Body of pancreas (tissue), 4 donors: ENCODE data around the gene PNPLA7. TPM values are rescaled to one million over a fixed set of nuclear protein-coding genes. Genes with fewer than 3 reads are reported as not detected.

Experiments used
- ATAC-seq: fragments of 150-250 bp; one replicate; pipeline ENCODE4 v1.9.1; 2016
- DNase-seq, 4 donors: peaks; one replicate each; pipeline ENCODE4 v3.0.0-alpha.2; 2019
- H3K27ac ChIP-seq, 4 donors: fragments of 200-600 bp; sonication (generic); 1 replicate in 3 of 4; 2 replicates in 1 of 4; pipeline versions ENCODE4 v1.5.1 to v1.6.1; 2016 to 2019; ENCODE audit warnings: mild to moderate bottlenecking in 1 of 4, mixed read lengths in 1 of 4, moderate library complexity in 1 of 4
- H3K27me3 ChIP-seq, 2 donors: fragments of 200-600 bp; sonication (generic); one replicate each; pipeline ENCODE4 v1.6.0; 2016; ENCODE audit warnings: mild to moderate bottlenecking in 1 of 2
- H3K36me3 ChIP-seq, 2 donors: fragments of 200-600 bp; sonication (generic); replicated peaks in 1 of 2; 2 replicates each; pipeline ENCODE4 v1.5.1; 2016; ENCODE audit warnings: low read depth in 2 of 2; ENCODE audit not compliant: insufficient read depth in 1 of 2
- H3K4me1 ChIP-seq: fragments of 200-600 bp; sonication (generic); one replicate; pipeline ENCODE4 v1.6.0; 2016
- H3K4me3 ChIP-seq, 2 donors: fragments of 200-600 bp; sonication (generic); 1 replicate in 1 of 2; 2 replicates in 1 of 2; pipeline ENCODE4 v1.5.1; 2016 to 2019
- H3K9me3 ChIP-seq, 3 donors: fragments of 200-600 bp; sonication (generic); 1 replicate in 2 of 3; 2 replicates in 1 of 3; pipeline ENCODE4 v1.5.1; 2016
- CTCF ChIP-seq, 7 experiments: fragments of 450-650 bp in 4 of 7; fragments of 200-600 bp in 3 of 7; sonication (generic) in 3 of 7; IDR thresholded peaks; one replicate each; pipeline ENCODE4 v1.5.1; 2016 to 2019; ENCODE audit warnings: antibody characterized with exemption in 7 of 7
- POLR2A ChIP-seq, 3 donors: fragments of 450-650 bp; IDR thresholded peaks; one replicate each; pipeline ENCODE4 v1.6.1; 2016; ENCODE audit warnings: antibody characterized with exemption in 3 of 3, mild to moderate bottlenecking in 2 of 3
- WGBS, 2 donors: methylation state at CpG; one replicate each; pipeline ENCODE4 v1.1.5; 2017; 5-methylcytosine and 5-hydroxymethylcytosine counted together
- intact Hi-C: fragments of 100-400 bp; cut with DNase I; formaldehyde crosslinking; loops from one replicate; pipeline ENCODE4 v1.15.1; 2023
- total RNA-seq, 2 donors: library from RNA; depleted of rRNA; stranded (reverse); fragments of >200 nt; gene quantifications; one replicate each; pipeline ENCODE4 v1.1.0, GENCODE V29; 2016

PNPLA7 gene
- total RNA-seq, 2 donors from 2014 or later = 16.1 to 27.7 TPM

GRCh38 chr9:137437691-137438590, 112.3 kb downstream of the PNPLA7 start:
- 78% methylated on average over 8 to 30 of the region's 40 CpGs for WGBS, 2 donors
- DNase-seq (peak in 1 of 4 donors; percentile 17), ATAC-seq (no peak)

GRCh38 chr9:137436761-137437600, 113.2 kb downstream of the PNPLA7 start:
- Histone ChIP-seq H3K4me1 (peaks cover 37% of the 10 kb centered on the region), H3K27ac (peak overlapping the region in 2 of 4 donors; percentile 71 to 83), H3K4me3 (no peak overlapping the region), H3K27me3 (no peaks in the 10 kb centered on the region), H3K36me3 (no peaks in the 10 kb centered on the region), H3K9me3 (no peaks in the 10 kb centered on the region)
- no peak for ATAC-seq
- no peak for TF ChIP-seq CTCF (IDR thresholded peaks at IDR 0.05)
- no peak for TF ChIP-seq POLR2A (IDR thresholded peaks at IDR 0.05)
- DNase-seq = peak in 1 of 4 donors; percentile 57
- 29 to 71% methylated on average over 4 to 24 of the region's 24 CpGs for WGBS, 2 donors
- intact Hi-C loops = no loop called here

More at GRCh38 chr9:137437691-137438590, 112.3 kb downstream of the PNPLA7 start:
- Histone ChIP-seq H3K4me3 (no peak overlapping the region), H3K36me3 (no peaks in the 10 kb centered on the region), H3K27me3 (no peaks in the 10 kb centered on the region), H3K27ac (no peak overlapping the region), H3K4me1 (peaks cover 37% of the 10 kb centered on the region), H3K9me3 (no peaks in the 10 kb centered on the region)
- intact Hi-C loops = no loop called here
- TF ChIP-seq CTCF (IDR thresholded peaks at IDR 0.05) (no peak), POLR2A (IDR thresholded peaks at IDR 0.05) (no peak)

- TF ChIP-seq POLR2A (IDR thresholded peaks at IDR 0.05) = peak; percentile 55 to 75 (median 57)
- peak in 1 of 7 experiments; percentile 11 for TF ChIP-seq CTCF (IDR thresholded peaks at IDR 0.05)
Observed at GRCh38 chr9:137435980-137436760, 114.0 kb downstream of the PNPLA7 start.

GRCh38 chr9:137435381-137435891, 114.8 kb downstream of the PNPLA7 start:
- Histone ChIP-seq H3K9me3 (no peaks in the 10 kb centered on the region), H3K4me1 (peaks cover 31% of the 10 kb centered on the region), H3K27ac (peak overlapping the region; percentile 71 to 83 (median 73)), H3K27me3 (no peaks in the 10 kb centered on the region), H3K4me3 (no peak overlapping the region), H3K36me3 (no peaks in the 10 kb centered on the region)
- peak in 1 of 4 donors; percentile 22 for DNase-seq
- 58 to 73% methylated on average over 4 to 11 of the region's 20 CpGs for WGBS, 2 donors
- peak; percentile 3 for ATAC-seq
- intact Hi-C loops = no loop called here
- TF ChIP-seq POLR2A (IDR thresholded peaks at IDR 0.05) (no peak), CTCF (IDR thresholded peaks at IDR 0.05) (no peak)

More at GRCh38 chr9:137435980-137436760, 114.0 kb downstream of the PNPLA7 start:
- no peaks in the 10 kb centered on the region for H3K36me3 ChIP-seq
- intact Hi-C loops = no loop called here
- no peaks in the 10 kb centered on the region for H3K27me3 ChIP-seq
- 43 to 72% methylated on average over 3 to 39 of the region's 42 CpGs for WGBS, 2 donors
- peaks cover 32% of the 10 kb centered on the region for H3K4me1 ChIP-seq
- ATAC-seq (peak; percentile 97), DNase-seq (peak; percentile 93 to 99 (median 96))
- H3K9me3 ChIP-seq = no peaks in the 10 kb centered on the region
- H3K4me3 ChIP-seq = no peak overlapping the region
- H3K27ac ChIP-seq = peak overlapping the region; percentile 71 to 83 (median 73)
